CD1c-positive myeloid dendritic cell (primary cell): ENCODE measurements around the gene IMMP1L.
A peak's percentile ranks its signal among the peaks of the same experiment; 100 is the strongest.
"Not testable (repeated sequence)": the region's sequence is repeated elsewhere in the genome, so short reads cannot be mapped to it uniquely, and the experiment has no call there.

ENCODE experiments used
- DNase-seq: peaks from one replicate; pipeline ENCODE4 v3.0.0-alpha.2; 2016; ENCODE audit errors: extremely low spot score

The IMMP1L gene

GRCh38 chr11:31509429-31510345 is at the start of gene IMMP1L, which contains the start of gene ELP4:
TSS of gene IMMP1L (minus strand) at chr11:31509622. CDS start at chr11:31463276, 46,346 bp downstream.
TSS of gene ELP4 (plus strand) at chr11:31509767. CDS start at chr11:31509785, 18 bp downstream.
- DNase-seq = peak; percentile 98

- DNase-seq = no peak
These were observed 48.6 kb upstream of the IMMP1L start for GRCh38 chr11:31558001-31558400.

GRCh38 chr11:31555938-31556337 is 46.5 kb upstream of the IMMP1L start:
- DNase-seq = no peak

- DNase-seq = no peak
These were observed 33.4 kb upstream of the IMMP1L start for GRCh38 chr11:31542862-31543261.

- no peak for DNase-seq
These were observed 26.1 kb upstream of the IMMP1L start for GRCh38 chr11:31535479-31535878.

GRCh38 chr11:31531293-31531692 is 21.9 kb upstream of the IMMP1L start:
- DNase-seq = no peak

GRCh38 chr11:31529701-31530100 is 20.3 kb upstream of the IMMP1L start:
- DNase-seq = no peak

GRCh38 chr11:31529189-31529588 is 19.8 kb upstream of the IMMP1L start:
- DNase-seq = no peak

- no peak for DNase-seq
These were observed 12.2 kb upstream of the IMMP1L start for GRCh38 chr11:31521497-31522150.

- DNase-seq = no peak
These were observed 2.7 kb upstream of the IMMP1L start for GRCh38 chr11:31512117-31512516.

- peak; percentile 22 for DNase-seq
These were observed 382 bp downstream of the IMMP1L start for GRCh38 chr11:31509051-31509428.

- no peak for DNase-seq
These were observed 8.9 kb downstream of the IMMP1L start for GRCh38 chr11:31500560-31500959.

- DNase-seq = no peak
These were observed 9.7 kb downstream of the IMMP1L start for GRCh38 chr11:31499576-31500178.

GRCh38 chr11:31493762-31494161 is 15.7 kb downstream of the IMMP1L start:
- DNase-seq = not testable (repeated sequence)

- DNase-seq = no peak
These were observed 16.2 kb downstream of the IMMP1L start for GRCh38 chr11:31493235-31493634.

GRCh38 chr11:31492320-31492913 is 17.0 kb downstream of the IMMP1L start:
- DNase-seq = no peak

- DNase-seq = peak; percentile 22
These were observed 21.6 kb downstream of the IMMP1L start for GRCh38 chr11:31487848-31488247.

GRCh38 chr11:31484497-31484896 is 24.9 kb downstream of the IMMP1L start:
- no peak for DNase-seq

- DNase-seq = no peak
These were observed 28.5 kb downstream of the IMMP1L start for GRCh38 chr11:31480930-31481329.

GRCh38 chr11:31479066-31479465 is 30.4 kb downstream of the IMMP1L start:
- no peak for DNase-seq

GRCh38 chr11:31478223-31478590 is 31.2 kb downstream of the IMMP1L start:
- DNase-seq = no peak
